Mucosa of descending colon (tissue), 3 donors: ENCODE measurements around the gene FOXP1. TPM values are rescaled to one million over a fixed set of nuclear protein-coding genes. Genes with fewer than 3 reads are reported as not detected.
A peak's percentile ranks its signal among the peaks of the same experiment; 100 is the strongest.

Experiments
- ATAC-seq: fragments of 200-7000 bp; cut with Tn5 transposase; one replicate; pipeline ENCODE4 v1.9.1; 2020; ENCODE audit warnings: mild to moderate bottlenecking, moderate library complexity
- DNase-seq, 3 donors: peaks; one replicate each; pipeline ENCODE4 v3.0.0-alpha.2; 2020
- H3K36me3 ChIP-seq: fragments of 200-600 bp; one replicate; pipeline ENCODE4 v1.8.0; 2021; ENCODE audit warnings: low read depth, mild to moderate bottlenecking
- H3K4me1 ChIP-seq: fragments of 200-600 bp; one replicate; pipeline ENCODE4 v1.8.0; 2021; ENCODE audit warnings: low read depth, mild to moderate bottlenecking
- H3K4me3 ChIP-seq: fragments of 200-600 bp; one replicate; pipeline ENCODE4 v1.8.0; 2021; ENCODE audit warnings: mild to moderate bottlenecking
- H3K9me3 ChIP-seq: fragments of 200-600 bp; one replicate; pipeline ENCODE4 v1.8.0; 2021; ENCODE audit warnings: mild to moderate bottlenecking
- intact Hi-C, 2 donors: fragments of 100-400 bp; cut with DNase I in 1 of 2; cut with micrococcal nuclease in 1 of 2; formaldehyde crosslinking; loops; one replicate each; pipeline versions ENCODE4 v1.11.0 to v1.11.1; 2022; cut with DNase I, micrococcal nuclease
- total RNA-seq, 3 donors: library from RNA; stranded (reverse); fragmentation: NEBNext Ultra II Directional in 2 of 3; extraction: Animal tissue kit (Norgen Biotek cat#: 25700) in 2 of 3; gene quantifications; one replicate each; pipeline versions ENCODE4 v1.2.1 to v1.2.4, GENCODE V29; 2021 to 2023
- TF ChIP-seq, protein P1 (sequence below): fragments of 200-600 bp; IDR thresholded peaks from one replicate; pipeline ENCODE4 v1.8.0; 2022; ENCODE audit warnings: antibody characterized with exemption, mild to moderate bottlenecking
- donor health status: DM: no; HTN: no; CAD: no; lungs with moderate emphysema.
- donor health status: DM: no; HTN: no; CAD: no.
- donor health status: DM: no; HTN: yes; CAD: no.

The FOXP1 gene
- total RNA-seq, 3 donors from 2014 or later: 133 to 217 (median 214) TPM

DNA sequence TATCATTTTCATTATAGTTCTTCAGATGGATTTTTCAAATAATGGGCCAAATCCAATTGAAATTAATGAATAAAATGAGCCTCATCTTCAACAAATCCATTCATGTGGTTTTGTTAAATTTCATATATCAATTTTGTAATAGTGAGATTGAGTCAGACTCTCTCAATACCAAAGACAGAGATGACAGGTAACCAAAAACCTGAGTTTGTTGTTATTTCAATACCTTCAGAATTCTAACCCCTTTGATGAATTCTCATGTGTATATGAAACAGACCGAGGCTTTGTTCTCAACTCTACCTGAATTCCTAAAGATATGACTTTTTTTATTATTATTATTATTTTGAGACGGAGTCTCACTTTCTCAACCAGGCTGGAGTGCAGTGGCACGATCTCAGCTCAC lies 92.8 kb downstream of the FOXP1 start:
- Histone ChIP-seq H3K4me3 (no peak overlapping the region), H3K9me3 (peaks cover 6% of the 10 kb centered on the region), H3K4me1 (no peaks in the 10 kb centered on the region), H3K36me3 (no peaks in the 10 kb centered on the region)
- DNase-seq (no peak), ATAC-seq (no peak)
- intact Hi-C loops: no loop called here
- TF ChIP-seq, protein P1, sequence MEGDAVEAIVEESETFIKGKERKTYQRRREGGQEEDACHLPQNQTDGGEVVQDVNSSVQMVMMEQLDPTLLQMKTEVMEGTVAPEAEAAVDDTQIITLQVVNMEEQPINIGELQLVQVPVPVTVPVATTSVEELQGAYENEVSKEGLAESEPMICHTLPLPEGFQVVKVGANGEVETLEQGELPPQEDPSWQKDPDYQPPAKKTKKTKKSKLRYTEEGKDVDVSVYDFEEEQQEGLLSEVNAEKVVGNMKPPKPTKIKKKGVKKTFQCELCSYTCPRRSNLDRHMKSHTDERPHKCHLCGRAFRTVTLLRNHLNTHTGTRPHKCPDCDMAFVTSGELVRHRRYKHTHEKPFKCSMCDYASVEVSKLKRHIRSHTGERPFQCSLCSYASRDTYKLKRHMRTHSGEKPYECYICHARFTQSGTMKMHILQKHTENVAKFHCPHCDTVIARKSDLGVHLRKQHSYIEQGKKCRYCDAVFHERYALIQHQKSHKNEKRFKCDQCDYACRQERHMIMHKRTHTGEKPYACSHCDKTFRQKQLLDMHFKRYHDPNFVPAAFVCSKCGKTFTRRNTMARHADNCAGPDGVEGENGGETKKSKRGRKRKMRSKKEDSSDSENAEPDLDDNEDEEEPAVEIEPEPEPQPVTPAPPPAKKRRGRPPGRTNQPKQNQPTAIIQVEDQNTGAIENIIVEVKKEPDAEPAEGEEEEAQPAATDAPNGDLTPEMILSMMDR: no peak

DNA sequence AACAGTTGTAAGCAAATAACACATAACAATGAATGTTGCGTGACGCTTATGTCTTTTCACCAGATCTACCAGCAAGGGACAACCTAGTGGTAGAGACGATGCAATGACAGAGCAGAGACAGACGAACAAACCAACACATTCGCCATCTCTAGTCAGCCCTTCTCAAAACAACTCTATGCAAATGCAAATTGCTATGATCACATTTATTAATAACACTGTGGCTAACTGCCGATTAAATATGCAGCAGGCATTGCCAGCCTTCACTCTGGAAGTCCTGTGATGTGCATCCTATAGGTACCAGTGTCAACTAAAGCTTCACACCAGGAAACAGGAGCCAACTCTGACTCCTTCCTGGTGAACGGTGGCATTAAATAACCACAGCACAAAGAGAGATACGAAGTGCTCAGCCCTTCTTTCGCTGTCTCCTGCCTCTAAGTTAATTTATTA lies 94.2 kb downstream of the FOXP1 start:
- DNase-seq (no peak), ATAC-seq (peak; percentile 44)
- no peak overlapping the region for H3K4me3 ChIP-seq
- H3K4me1 ChIP-seq: no peaks in the 10 kb centered on the region
- H3K9me3 ChIP-seq: peaks cover 6% of the 10 kb centered on the region
- intact Hi-C loops: no loop called here
- TF ChIP-seq, protein P1: no peak
- no peaks in the 10 kb centered on the region for H3K36me3 ChIP-seq

DNA sequence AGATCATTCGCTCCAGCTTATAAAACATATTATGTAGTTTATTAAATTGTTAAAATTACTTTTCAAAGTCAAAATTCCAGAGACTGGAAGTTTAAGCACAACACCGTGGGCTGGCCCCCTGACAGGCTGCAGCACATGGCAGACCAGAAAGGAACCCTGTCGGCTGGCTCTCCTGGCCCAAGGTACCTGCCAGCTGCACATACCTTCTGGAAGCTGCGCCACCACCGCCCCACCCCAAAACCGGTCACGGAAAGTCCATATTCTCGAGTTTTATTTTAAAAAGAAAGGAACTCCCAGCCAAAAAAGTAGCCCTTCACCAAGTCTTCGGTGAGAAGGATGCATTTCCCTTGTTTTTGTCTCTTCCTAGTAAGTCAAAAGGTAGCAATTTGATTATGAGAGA lies 94.6 kb downstream of the FOXP1 start:
- no peak overlapping the region for H3K4me3 ChIP-seq
- intact Hi-C loops: no loop called here
- DNase-seq (no peak), ATAC-seq (no peak)
- TF ChIP-seq, protein P1: no peak
- H3K9me3 ChIP-seq: peaks cover 6% of the 10 kb centered on the region
- H3K36me3 ChIP-seq: no peaks in the 10 kb centered on the region
- no peaks in the 10 kb centered on the region for H3K4me1 ChIP-seq

DNA sequence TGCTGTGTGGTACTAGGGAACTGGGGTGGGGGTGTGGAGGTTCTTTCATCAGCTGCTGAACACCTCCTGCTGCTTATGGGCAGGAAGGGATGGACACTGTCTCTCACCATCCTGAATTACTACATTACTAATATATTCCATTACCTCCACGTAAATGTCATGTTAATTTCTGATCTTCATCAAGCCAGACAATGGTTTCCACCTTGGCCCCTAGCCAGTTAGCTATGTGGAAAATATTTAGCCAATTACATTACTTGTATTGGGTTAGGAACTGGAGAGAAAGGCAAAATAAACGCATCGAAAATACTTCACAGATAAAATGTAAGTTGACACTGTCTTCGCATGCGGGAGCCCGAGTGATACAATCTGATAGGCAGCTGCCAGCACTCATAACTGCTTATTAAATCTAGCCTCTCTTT lies 95.1 kb downstream of the FOXP1 start:
- ATAC-seq (no peak), DNase-seq (no peak)
- intact Hi-C loops: no loop called here

DNA sequence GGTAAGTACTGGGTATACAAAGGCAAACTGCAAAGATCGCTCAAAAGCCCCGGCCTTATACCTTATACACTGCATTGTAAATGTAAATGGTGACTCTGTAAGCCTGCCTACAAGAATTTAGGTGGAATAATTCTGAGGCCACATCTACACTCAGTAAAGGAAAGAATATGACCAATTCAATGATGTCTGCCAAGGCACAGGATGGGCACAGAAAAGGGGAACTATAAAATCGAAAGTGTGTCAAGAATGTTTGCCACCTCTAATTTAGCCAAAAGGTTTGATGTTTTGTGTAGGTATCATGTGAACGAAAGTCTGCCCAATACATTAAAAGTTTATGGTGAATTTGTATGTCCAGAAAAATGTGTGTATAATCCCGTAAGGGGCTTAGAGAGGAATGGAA lies 96.1 kb downstream of the FOXP1 start:
- Histone ChIP-seq H3K9me3 (peaks cover 6% of the 10 kb centered on the region), H3K36me3 (no peaks in the 10 kb centered on the region), H3K4me1 (no peaks in the 10 kb centered on the region), H3K4me3 (no peak overlapping the region)
- intact Hi-C loops: no loop called here
- ATAC-seq (peak; percentile 27), DNase-seq (no peak)
- TF ChIP-seq, protein P1: no peak

More for the DNA sequence above, 95.1 kb downstream of the FOXP1 start:
- no peaks in the 10 kb centered on the region for H3K4me1 ChIP-seq
- H3K9me3 ChIP-seq: peaks cover 6% of the 10 kb centered on the region
- no peaks in the 10 kb centered on the region for H3K36me3 ChIP-seq
- TF ChIP-seq, protein P1: no peak
- H3K4me3 ChIP-seq: no peak overlapping the region

DNA sequence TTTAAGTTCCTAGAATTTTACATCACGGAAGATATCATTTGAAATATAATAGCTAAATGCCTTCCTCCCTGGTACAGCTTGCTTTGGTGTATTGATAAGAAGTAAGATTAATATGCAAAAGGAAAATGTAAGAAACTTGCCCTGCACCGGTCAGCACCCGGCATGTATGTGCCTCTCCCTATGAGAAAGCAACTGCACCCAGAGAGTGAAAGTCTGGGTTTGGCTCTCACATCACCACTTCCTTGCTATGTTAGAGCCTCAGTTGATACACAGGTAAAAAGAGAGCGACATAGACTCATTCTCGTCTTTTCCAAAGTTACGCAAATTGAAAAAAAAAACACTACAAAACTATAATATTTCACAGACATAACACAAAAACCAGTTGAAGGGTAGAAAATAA lies 96.7 kb downstream of the FOXP1 start:
- no peak for DNase-seq
- H3K4me3 ChIP-seq: no peak overlapping the region
- intact Hi-C loops: no loop called here
- peaks cover 6% of the 10 kb centered on the region for H3K9me3 ChIP-seq
- H3K36me3 ChIP-seq: no peaks in the 10 kb centered on the region
- TF ChIP-seq, protein P1: no peak
- H3K4me1 ChIP-seq: no peaks in the 10 kb centered on the region
- ATAC-seq: peak; percentile 40
